Measurements from ENCODE around the gene NLRP8. TPM values are rescaled to one million over a fixed set of nuclear protein-coding genes. Genes with fewer than 3 reads are reported as not detected.

Gene NLRP8
- total and polyA plus RNA-seq, 9 donors = 0.02 TPM; not detected in 8

DNA sequence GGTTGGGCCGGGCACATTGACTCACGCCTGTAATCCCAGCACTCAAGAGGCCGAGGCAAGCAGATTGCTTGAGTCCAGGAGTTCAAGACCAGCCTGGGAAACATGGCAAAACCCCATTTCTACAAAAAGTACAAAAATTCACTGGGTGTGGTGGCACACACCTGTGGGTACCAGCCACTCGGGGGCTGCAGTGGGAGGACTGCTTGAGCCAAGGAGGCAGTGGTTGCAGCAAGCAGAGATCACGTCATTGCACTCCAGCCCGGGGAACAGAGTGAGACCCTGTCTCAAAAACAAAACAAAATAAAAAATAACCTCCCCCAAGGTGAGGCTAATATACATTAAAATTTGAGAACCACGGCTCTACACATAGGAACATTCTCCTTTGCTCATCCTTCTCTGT, 40.3 kb upstream of the NLRP8 start:
- Histone ChIP-seq H3K4me3 (no peak overlapping the region), H3K27ac (no peak overlapping the region), H3K36me3 (no peaks in the 10 kb centered on the region), H3K9me3 (no peaks in the 10 kb centered on the region), H3K4me1 (ENCODE audit: insufficient read depth) (no peaks in the 10 kb centered on the region), H3K27me3 (no peaks in the 10 kb centered on the region)
- TF ChIP-seq EP300 (IDR thresholded peaks at IDR 0.05) (no peak), POLR2A (IDR thresholded peaks at IDR 0.05) (no peak)
- TF ChIP-seq, protein P1, sequence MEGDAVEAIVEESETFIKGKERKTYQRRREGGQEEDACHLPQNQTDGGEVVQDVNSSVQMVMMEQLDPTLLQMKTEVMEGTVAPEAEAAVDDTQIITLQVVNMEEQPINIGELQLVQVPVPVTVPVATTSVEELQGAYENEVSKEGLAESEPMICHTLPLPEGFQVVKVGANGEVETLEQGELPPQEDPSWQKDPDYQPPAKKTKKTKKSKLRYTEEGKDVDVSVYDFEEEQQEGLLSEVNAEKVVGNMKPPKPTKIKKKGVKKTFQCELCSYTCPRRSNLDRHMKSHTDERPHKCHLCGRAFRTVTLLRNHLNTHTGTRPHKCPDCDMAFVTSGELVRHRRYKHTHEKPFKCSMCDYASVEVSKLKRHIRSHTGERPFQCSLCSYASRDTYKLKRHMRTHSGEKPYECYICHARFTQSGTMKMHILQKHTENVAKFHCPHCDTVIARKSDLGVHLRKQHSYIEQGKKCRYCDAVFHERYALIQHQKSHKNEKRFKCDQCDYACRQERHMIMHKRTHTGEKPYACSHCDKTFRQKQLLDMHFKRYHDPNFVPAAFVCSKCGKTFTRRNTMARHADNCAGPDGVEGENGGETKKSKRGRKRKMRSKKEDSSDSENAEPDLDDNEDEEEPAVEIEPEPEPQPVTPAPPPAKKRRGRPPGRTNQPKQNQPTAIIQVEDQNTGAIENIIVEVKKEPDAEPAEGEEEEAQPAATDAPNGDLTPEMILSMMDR (IDR thresholded peaks at IDR 0.05) = no peak
- WGBS, 3 donors = 76 to 87% (median 80%) methylated on average over 7 of the region's 7 CpGs
- intact Hi-C loops (cut with DNase I) = no loop called here
- no peak for DNase-seq

DNA sequence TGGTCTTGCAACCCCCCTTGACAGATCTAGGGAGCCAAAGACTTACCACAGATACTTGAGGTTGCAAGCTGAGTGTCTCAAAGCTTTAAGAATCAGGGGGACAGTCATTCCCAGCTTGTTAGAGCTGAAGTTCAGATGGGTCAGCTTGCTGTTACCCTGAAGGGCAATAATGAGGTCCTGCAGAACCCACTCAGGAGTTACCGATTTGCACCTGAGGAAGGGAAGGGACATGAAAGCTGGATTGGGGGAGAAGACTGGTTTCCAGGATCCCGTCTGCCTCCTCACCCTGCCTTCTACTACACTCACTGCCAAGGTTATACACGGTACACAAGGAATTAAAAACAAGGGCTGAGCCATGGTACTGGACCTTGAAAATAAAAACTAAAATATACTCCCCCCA, 39.9 kb upstream of the NLRP8 start:
- intact Hi-C loops (cut with DNase I) = no loop called here
- Histone ChIP-seq H3K36me3 (no peaks in the 10 kb centered on the region), H3K4me3 (no peak overlapping the region), H3K27me3 (no peaks in the 10 kb centered on the region), H3K27ac (no peak overlapping the region), H3K4me1 (ENCODE audit: insufficient read depth) (no peaks in the 10 kb centered on the region), H3K9me3 (no peaks in the 10 kb centered on the region)
- no peak for DNase-seq
- WGBS, 3 donors = 64 to 74% (median 69%) methylated on average over 3 of the region's 3 CpGs
- TF ChIP-seq EP300 (IDR thresholded peaks at IDR 0.05) (no peak), POLR2A (IDR thresholded peaks at IDR 0.05) (no peak)
- TF ChIP-seq, protein P1 (IDR thresholded peaks at IDR 0.05) = no peak

DNA sequence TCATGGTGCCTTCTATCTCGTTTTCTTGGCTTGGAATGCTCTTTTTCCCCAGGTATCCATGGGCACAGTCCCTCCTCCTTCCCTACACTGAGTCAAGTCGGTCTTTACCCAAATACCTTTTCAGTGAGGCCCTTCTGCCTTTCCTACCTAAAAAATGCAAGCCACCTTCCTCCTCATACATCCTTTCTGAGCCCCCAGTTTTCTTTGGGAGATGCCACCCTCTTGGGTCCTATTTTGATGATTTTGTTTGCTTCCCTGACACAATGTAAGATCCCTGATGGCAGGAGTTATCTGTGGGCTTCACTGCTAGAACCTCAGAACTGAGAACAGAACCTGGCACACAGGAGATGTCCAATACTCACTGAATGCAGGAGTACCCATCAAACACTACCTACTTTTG, 37.8 kb upstream of the NLRP8 start:
- intact Hi-C loops (cut with DNase I) = no loop called here
- 27 to 38% (median 34%) methylated on average over 2 of the region's 2 CpGs for WGBS, 3 donors
- Histone ChIP-seq H3K9me3 (no peaks in the 10 kb centered on the region), H3K27me3 (no peaks in the 10 kb centered on the region), H3K27ac (no peak overlapping the region), H3K4me3 (no peak overlapping the region), H3K4me1 (ENCODE audit: insufficient read depth) (no peaks in the 10 kb centered on the region), H3K36me3 (no peaks in the 10 kb centered on the region)
- DNase-seq = no peak
- TF ChIP-seq POLR2A (IDR thresholded peaks at IDR 0.05) (no peak), EP300 (IDR thresholded peaks at IDR 0.05) (no peak)
- TF ChIP-seq, protein P1 (IDR thresholded peaks at IDR 0.05) = no peak

DNA sequence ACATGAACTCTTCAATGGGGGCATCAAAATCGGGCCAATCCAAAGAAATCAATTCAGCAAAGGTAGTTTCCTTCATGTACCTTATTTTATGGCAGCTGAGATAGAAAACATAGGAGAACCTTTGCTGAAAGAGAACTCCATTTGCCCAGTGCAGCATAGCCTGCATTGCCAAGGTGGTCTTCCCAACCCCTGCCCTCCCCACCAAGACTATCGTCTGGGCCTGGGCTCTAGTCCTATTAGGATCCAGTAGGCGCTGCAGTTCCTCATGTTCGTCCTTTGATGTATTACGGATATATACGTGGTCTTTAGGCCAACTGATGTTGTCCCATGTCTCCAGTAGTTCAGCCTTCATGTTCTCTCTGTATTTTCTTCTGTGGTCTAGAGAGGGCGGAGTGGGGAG, 34.7 kb upstream of the NLRP8 start:
- Histone ChIP-seq H3K4me3 (no peak overlapping the region), H3K4me1 (ENCODE audit: insufficient read depth) (no peaks in the 10 kb centered on the region), H3K9me3 (no peaks in the 10 kb centered on the region), H3K27me3 (no peaks in the 10 kb centered on the region), H3K36me3 (no peaks in the 10 kb centered on the region), H3K27ac (no peak overlapping the region)
- no peak for DNase-seq
- intact Hi-C loops (cut with DNase I) = no loop called here
- WGBS, 3 donors = 78 to 84% (median 81%) methylated on average over 7 of the region's 7 CpGs
- no peak for TF ChIP-seq EP300 (IDR thresholded peaks at IDR 0.05)
- no peak for TF ChIP-seq POLR2A (IDR thresholded peaks at IDR 0.05)
- TF ChIP-seq, protein P1 (IDR thresholded peaks at IDR 0.05) = no peak
